ENCODE results near the gene STOML2.
"Not testable (repeated sequence)": the region's sequence is repeated elsewhere in the genome, so short reads cannot be mapped to it uniquely, and the experiment has no call there.

STOML2 gene

GRCh38 chr9:35102769-35103659 lies at the start of gene STOML2:
TSS of gene STOML2 (minus strand) at chr9:35103131. CDS start at chr9:35103094, 37 bp downstream.
- DNase-seq (ENCODE audit: low read depth, low spot score), result peak; percentile 91

- DNase-seq (ENCODE audit: low read depth, low spot score), result not testable (repeated sequence)
Measured at GRCh38 chr9:35147941-35148563, 45.1 kb upstream of the STOML2 start.

- DNase-seq (ENCODE audit: low read depth, low spot score), result no peak
Measured at GRCh38 chr9:35142037-35142436, 39.1 kb upstream of the STOML2 start.

- DNase-seq (ENCODE audit: low read depth, low spot score), result no peak
Measured at GRCh38 chr9:35140093-35140492, 37.2 kb upstream of the STOML2 start.

GRCh38 chr9:35136866-35137265 lies 33.9 kb upstream of the STOML2 start:
- no peak for DNase-seq (ENCODE audit: low read depth, low spot score)

GRCh38 chr9:35135988-35136387 lies 33.1 kb upstream of the STOML2 start:
- no peak for DNase-seq (ENCODE audit: low read depth, low spot score)

GRCh38 chr9:35134920-35135319 lies 32.0 kb upstream of the STOML2 start:
- no peak for DNase-seq (ENCODE audit: low read depth, low spot score)

GRCh38 chr9:35116898-35117551 lies 14.1 kb upstream of the STOML2 start:
- peak; percentile 87 for DNase-seq (ENCODE audit: low read depth, low spot score)

- no peak for DNase-seq (ENCODE audit: low read depth, low spot score)
Measured at GRCh38 chr9:35116539-35116897, 13.6 kb upstream of the STOML2 start.

GRCh38 chr9:35115680-35116538 lies 13.0 kb upstream of the STOML2 start, which contains the start of gene ATOSB:
TSS of gene ATOSB (minus strand) at chr9:35115862. CDS start at chr9:35108274, 7,588 bp downstream.
- peak; percentile 91 for DNase-seq (ENCODE audit: low read depth, low spot score)

- DNase-seq (ENCODE audit: low read depth, low spot score), result no peak
Measured at GRCh38 chr9:35114840-35115628, 12.1 kb upstream of the STOML2 start.

- DNase-seq (ENCODE audit: low read depth, low spot score), result peak; percentile 70
Measured at GRCh38 chr9:35114113-35114839, 11.3 kb upstream of the STOML2 start.

GRCh38 chr9:35112257-35113020 lies 9.5 kb upstream of the STOML2 start:
- DNase-seq (ENCODE audit: low read depth, low spot score), result no peak

GRCh38 chr9:35111001-35111933 lies 8.3 kb upstream of the STOML2 start:
- DNase-seq (ENCODE audit: low read depth, low spot score), result peak; percentile 98

GRCh38 chr9:35110327-35110761 lies 7.4 kb upstream of the STOML2 start:
- DNase-seq (ENCODE audit: low read depth, low spot score), result no peak

GRCh38 chr9:35108946-35109575 lies 6.1 kb upstream of the STOML2 start:
- no peak for DNase-seq (ENCODE audit: low read depth, low spot score)

GRCh38 chr9:35108461-35108860 lies 5.5 kb upstream of the STOML2 start:
- no peak for DNase-seq (ENCODE audit: low read depth, low spot score)

Measured in smooth muscle cell of the brain vasculature (primary cell).